PFSK-1 (cell line): ENCODE measurements around the gene RAB3C.

Experiments used
- FOXP2 ChIP-seq: optimal IDR thresholded peaks from 2 replicates; pipeline ENCODE3; 2011; ENCODE audit warnings: borderline replicate concordance, control low read depth, inconsistent platforms; ENCODE audit not compliant: insufficient read depth; ENCODE audit errors: extremely low read length, extremely low read depth
- POLR2AphosphoS5 ChIP-seq: IDR thresholded peaks from 2 replicates; pipeline ENCODE4 v1.6.1; 2012; ENCODE audit warnings: low read depth, mild to moderate bottlenecking, control low read depth, low read length, moderate library complexity
- SIN3A ChIP-seq: IDR thresholded peaks from 2 replicates; pipeline ENCODE4 v1.6.1; 2012; ENCODE audit warnings: mild to moderate bottlenecking, low read length, moderate library complexity, borderline replicate concordance; ENCODE audit not compliant: insufficient read depth
- TAF1 ChIP-seq: IDR thresholded peaks from 2 replicates; pipeline ENCODE4 v1.6.1; 2012; ENCODE audit warnings: low read length, control low read depth, borderline replicate concordance; ENCODE audit not compliant: insufficient read depth
- TF ChIP-seq, protein P1 (sequence below), 2 experiments: IDR thresholded peaks; 2 replicates each; pipeline versions ENCODE4 v1.6.1 to v1.8.0; 2011 to 2012; ENCODE audit warnings: low read depth in 2 of 2, low read length in 2 of 2, control low read depth in 1 of 2, inconsistent platforms in 1 of 2, mild to moderate bottlenecking in 1 of 2, moderate library complexity in 1 of 2; ENCODE audit not compliant: insufficient read depth in 1 of 2

Gene RAB3C

DNA sequence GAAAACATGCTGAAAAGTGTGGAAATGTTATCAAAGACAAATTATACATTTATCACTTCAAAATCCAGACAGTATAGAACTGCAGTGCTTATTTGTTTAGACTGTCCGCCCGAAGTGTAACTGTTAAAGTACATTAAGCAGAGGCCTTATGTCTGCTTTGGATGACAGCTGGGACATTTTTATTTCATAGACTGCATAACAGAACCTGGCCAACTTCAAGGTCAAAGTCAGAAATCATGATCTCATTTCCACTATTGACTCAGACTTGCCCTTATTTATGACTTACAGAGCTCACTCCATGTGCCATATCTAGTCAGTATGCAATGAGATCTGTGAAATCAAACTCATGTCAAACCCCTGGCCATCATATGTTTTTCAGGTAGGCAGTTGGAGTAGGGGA is 87.7 kb downstream of the RAB3C start:
- no peak for TF ChIP-seq POLR2AphosphoS5
- TF ChIP-seq SIN3A = no peak
- no peak for TF ChIP-seq FOXP2
- TF ChIP-seq, protein P1, sequence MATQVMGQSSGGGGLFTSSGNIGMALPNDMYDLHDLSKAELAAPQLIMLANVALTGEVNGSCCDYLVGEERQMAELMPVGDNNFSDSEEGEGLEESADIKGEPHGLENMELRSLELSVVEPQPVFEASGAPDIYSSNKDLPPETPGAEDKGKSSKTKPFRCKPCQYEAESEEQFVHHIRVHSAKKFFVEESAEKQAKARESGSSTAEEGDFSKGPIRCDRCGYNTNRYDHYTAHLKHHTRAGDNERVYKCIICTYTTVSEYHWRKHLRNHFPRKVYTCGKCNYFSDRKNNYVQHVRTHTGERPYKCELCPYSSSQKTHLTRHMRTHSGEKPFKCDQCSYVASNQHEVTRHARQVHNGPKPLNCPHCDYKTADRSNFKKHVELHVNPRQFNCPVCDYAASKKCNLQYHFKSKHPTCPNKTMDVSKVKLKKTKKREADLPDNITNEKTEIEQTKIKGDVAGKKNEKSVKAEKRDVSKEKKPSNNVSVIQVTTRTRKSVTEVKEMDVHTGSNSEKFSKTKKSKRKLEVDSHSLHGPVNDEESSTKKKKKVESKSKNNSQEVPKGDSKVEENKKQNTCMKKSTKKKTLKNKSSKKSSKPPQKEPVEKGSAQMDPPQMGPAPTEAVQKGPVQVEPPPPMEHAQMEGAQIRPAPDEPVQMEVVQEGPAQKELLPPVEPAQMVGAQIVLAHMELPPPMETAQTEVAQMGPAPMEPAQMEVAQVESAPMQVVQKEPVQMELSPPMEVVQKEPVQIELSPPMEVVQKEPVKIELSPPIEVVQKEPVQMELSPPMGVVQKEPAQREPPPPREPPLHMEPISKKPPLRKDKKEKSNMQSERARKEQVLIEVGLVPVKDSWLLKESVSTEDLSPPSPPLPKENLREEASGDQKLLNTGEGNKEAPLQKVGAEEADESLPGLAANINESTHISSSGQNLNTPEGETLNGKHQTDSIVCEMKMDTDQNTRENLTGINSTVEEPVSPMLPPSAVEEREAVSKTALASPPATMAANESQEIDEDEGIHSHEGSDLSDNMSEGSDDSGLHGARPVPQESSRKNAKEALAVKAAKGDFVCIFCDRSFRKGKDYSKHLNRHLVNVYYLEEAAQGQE (IDR thresholded peaks at IDR 0.05; ENCODE audit: insufficient read depth in 1 of 2, low read depth in 2 of 2, low read length in 2 of 2) = no peak
- no peak for TF ChIP-seq TAF1

DNA sequence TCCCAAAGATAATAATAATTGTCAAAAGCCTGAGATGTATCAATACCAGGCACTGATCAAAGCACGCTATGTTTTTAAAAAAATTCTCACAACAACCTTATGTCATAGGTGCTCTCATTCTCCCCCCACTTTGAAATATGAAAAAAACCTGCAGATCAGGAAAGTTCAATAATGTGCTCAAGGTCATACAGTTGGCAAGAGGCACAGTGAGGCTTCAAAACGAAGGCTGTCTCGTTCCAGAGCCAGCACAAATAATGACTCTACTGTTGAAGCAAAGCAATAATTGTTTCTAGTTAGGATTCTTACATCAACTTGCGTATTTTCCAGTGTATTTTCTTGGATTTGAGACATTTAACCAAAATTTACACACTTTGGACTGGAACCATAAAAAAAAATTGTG is 88.3 kb downstream of the RAB3C start:
- TF ChIP-seq, protein P1 (IDR thresholded peaks at IDR 0.05; ENCODE audit: insufficient read depth in 1 of 2, low read depth in 2 of 2, low read length in 2 of 2) = no peak
- TF ChIP-seq POLR2AphosphoS5 (no peak), SIN3A (no peak), FOXP2 (no peak)

DNA sequence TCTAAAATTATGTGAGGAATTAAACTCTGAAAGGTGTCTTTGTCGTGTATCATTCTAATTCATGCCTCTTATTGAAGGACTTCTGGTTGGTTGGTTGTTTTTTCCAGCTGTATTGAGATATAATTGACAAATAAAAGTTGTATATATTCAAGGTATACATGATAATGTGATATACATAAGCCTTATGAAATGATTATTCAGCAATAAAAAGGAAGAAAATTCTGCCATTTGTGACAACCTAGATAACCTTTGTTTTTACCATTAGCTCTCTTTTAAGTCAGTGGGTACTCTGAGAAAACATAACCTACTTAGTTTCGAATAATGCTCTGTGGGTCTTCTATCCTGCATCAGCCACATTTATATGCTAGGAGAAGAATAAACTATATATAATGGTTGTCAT is 89.6 kb downstream of the RAB3C start:
- no peak for TF ChIP-seq SIN3A
- TF ChIP-seq, protein P1 (IDR thresholded peaks at IDR 0.05; ENCODE audit: insufficient read depth in 1 of 2, low read depth in 2 of 2, low read length in 2 of 2) = no peak
- no peak for TF ChIP-seq TAF1
- no peak for TF ChIP-seq POLR2AphosphoS5
- TF ChIP-seq FOXP2 = no peak

DNA sequence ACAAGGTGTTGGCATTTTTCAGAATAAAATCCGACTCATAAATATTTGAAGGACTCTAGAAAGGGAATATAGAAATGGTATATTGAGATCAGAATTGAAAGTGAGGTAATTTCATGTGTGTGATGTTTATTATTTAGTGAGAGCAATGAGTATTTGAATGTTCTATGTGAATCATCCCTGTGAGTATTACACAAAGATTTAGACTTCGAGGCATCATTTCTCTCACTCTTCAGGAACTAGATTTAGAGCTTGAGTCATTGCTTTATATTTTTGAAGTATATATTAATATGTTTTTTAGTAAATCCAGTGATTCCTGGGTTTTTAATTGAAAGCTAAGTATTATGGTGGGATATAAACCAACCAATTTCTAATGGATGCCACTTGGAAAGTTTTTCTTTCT is 91.2 kb downstream of the RAB3C start:
- TF ChIP-seq FOXP2 = no peak
- no peak for TF ChIP-seq POLR2AphosphoS5
- TF ChIP-seq, protein P1 (IDR thresholded peaks at IDR 0.05; ENCODE audit: insufficient read depth in 1 of 2, low read depth in 2 of 2, low read length in 2 of 2) = no peak
- TF ChIP-seq SIN3A = no peak
- TF ChIP-seq TAF1 = no peak

DNA sequence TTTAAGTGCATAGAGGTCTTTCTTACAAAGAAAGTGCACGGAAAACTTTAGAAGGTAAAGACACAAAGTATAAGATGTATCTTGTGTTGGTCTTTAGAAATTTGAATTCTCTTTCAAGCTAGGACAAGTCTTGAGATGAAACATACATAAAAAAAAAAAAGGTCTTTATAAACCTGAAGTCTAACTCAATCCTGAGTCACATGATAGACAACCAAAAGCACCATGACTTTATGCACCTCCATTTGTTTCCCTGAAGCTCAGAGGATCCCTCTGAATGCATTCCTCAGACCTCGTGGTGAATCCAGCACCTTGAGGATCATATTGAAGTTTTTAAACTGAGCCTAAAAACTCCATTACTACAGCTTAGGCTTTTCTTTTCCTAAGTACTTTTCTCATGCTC is 91.8 kb downstream of the RAB3C start:
- TF ChIP-seq, protein P1 (IDR thresholded peaks at IDR 0.05; ENCODE audit: insufficient read depth in 1 of 2, low read depth in 2 of 2, low read length in 2 of 2) = no peak
- TF ChIP-seq TAF1 (no peak), SIN3A (no peak)
